HepG2 (cell line): ENCODE measurements around the gene PRUNE1. TPM values are rescaled to one million over a fixed set of nuclear protein-coding genes. Genes with fewer than 3 reads are reported as not detected.
A peak's percentile ranks its signal among the peaks of the same experiment; 100 is the strongest.

Experiments used
- ATAC-seq: fragments of 200-7000 bp; cut with Tn5 transposase; 3 replicates; pipeline ENCODE4 v1.9.1; 2020; ENCODE audit warnings: mild to moderate bottlenecking, moderate library complexity
- BruUV-seq: library from RNA; stranded (reverse); fragments of 400-500 nt; replicated peaks from 2 replicates; lab custom pipeline; 2021; lab: Mats Ljungman, UMichigan
- CTCF ChIA-PET: fragments of 300-600 bp; formaldehyde crosslinking; extraction: SDS; loops from one replicate; lab custom pipeline; 2021; ENCODE audit warnings: low total read pairs, inconsistent platforms, low intra/inter-chr PET ratio; lab: Yijun Ruan, JAX
- POLR2A ChIA-PET: fragments of 350-600 bp; sonication (Branson Sonifier 250); formaldehyde crosslinking; loops from one replicate; lab custom pipeline; 2020; ENCODE audit warnings: antibody characterized with exemption, inconsistent platforms; lab: Yijun Ruan, JAX
- DNase-seq: peaks from one replicate; pipeline ENCODE4 v3.0.0-alpha.2; 2015; ENCODE audit warnings: low spot score
- FAIRE-seq: peaks from 3 replicates; lab custom pipeline; 2011; peaks lifted over from hg19 to GRCh38; lab: Jason Lieb, UNC
- H2AFZ ChIP-seq: one replicate; pipeline ENCODE4 v1.6.1; 2011; ENCODE audit warnings: low read length, inconsistent platforms
- H3K27ac ChIP-seq: fragments of 300-600 bp; 3 replicates; pipeline ENCODE4 v1.8.0; 2011; ENCODE audit warnings: mixed run types, mild to moderate bottlenecking, mixed read lengths, low read length, inconsistent platforms; ENCODE audit not compliant: insufficient read depth; ENCODE audit errors: extremely low read length
- H3K27me3 ChIP-seq, 2 experiments: fragments of 200-600 bp in 1 of 2; 2 replicates in 1 of 2; 3 replicates in 1 of 2; pipeline versions ENCODE4 v1.6.0 to v1.8.0; 2011; ENCODE audit warnings: low read length in 2 of 2, mild to moderate bottlenecking in 2 of 2, moderate library complexity in 2 of 2, inconsistent platforms in 1 of 2; ENCODE audit not compliant: insufficient read depth in 2 of 2, control insufficient read depth in 1 of 2
- H3K36me3 ChIP-seq, 2 experiments: fragments of 200-600 bp in 1 of 2; replicated peaks in 1 of 2; 2 replicates in 1 of 2; 3 replicates in 1 of 2; pipeline versions ENCODE4 v1.5.1 to v1.8.0; 2011; ENCODE audit warnings: low read length in 2 of 2, inconsistent platforms in 1 of 2; ENCODE audit not compliant: insufficient read depth in 2 of 2, control insufficient read depth in 1 of 2
- H3K4me1 ChIP-seq: 2 replicates; pipeline ENCODE4 v1.5.1; 2012; ENCODE audit warnings: low read length, inconsistent platforms; ENCODE audit not compliant: insufficient read depth
- H3K4me2 ChIP-seq: 2 replicates; pipeline ENCODE4 v1.6.0; 2011; ENCODE audit warnings: low read depth, low read length, inconsistent platforms
- H3K4me3 ChIP-seq, 3 experiments: fragments of 200-600 bp in 1 of 3; sonication (generic), shearing (Covaris generic) in 1 of 3; replicated peaks in 1 of 3; 2 replicates each; pipeline ENCODE4 v1.5.1; 2011 to 2016; ENCODE audit warnings: low read length in 3 of 3, inconsistent platforms in 2 of 3, low read depth in 2 of 3, mild to moderate bottlenecking in 2 of 3, control low read depth in 1 of 3, mixed read lengths in 1 of 3; ENCODE audit not compliant: insufficient read depth in 1 of 3
- H3K79me2 ChIP-seq: one replicate; pipeline ENCODE4 v1.6.1; 2011; ENCODE audit warnings: low read length, inconsistent platforms; ENCODE audit not compliant: insufficient read depth
- H3K9ac ChIP-seq: 2 replicates; pipeline ENCODE4 v1.6.0; 2011; ENCODE audit warnings: mild to moderate bottlenecking, low read depth, low read length, inconsistent platforms; ENCODE audit not compliant: insufficient read depth
- H3K9me3 ChIP-seq: 2 replicates; pipeline ENCODE4 v1.5.1; 2012; ENCODE audit warnings: mild to moderate bottlenecking, low read length
- H4K20me1 ChIP-seq: 2 replicates; pipeline ENCODE4 v1.6.0; 2011; ENCODE audit warnings: inconsistent platforms, mild to moderate bottlenecking, low read length, moderate library complexity; ENCODE audit not compliant: insufficient read depth
- CAMTA2 ChIP-seq: sonication (generic); formaldehyde crosslinking; IDR thresholded peaks from 2 replicates; pipeline ENCODE4 v1.4.0; 2020; ENCODE audit warnings: mild to moderate bottlenecking, missing genetic modification reagents, borderline replicate concordance
- ELF1 ChIP-seq: sonication (generic); formaldehyde crosslinking; IDR thresholded peaks from 2 replicates; pipeline ENCODE4 v1.4.0; 2020; ENCODE audit warnings: missing genetic modification reagents
- EP300 ChIP-seq, 3 experiments: sonication (generic) in 1 of 3; formaldehyde crosslinking in 1 of 3; IDR thresholded peaks; 2 replicates each; pipeline versions ENCODE4 v1.5.1 to v1.6.1; 2011 to 2020; ENCODE audit warnings: low read depth in 2 of 3, low read length in 2 of 3, borderline replicate concordance in 1 of 3, improper control_type of control experiment in 1 of 3, mild to moderate bottlenecking in 1 of 3, missing genetic modification reagents in 1 of 3, moderate library complexity in 1 of 3
- GFI1 ChIP-seq: sonication (generic); formaldehyde crosslinking; IDR thresholded peaks from 2 replicates; pipeline ENCODE4 v1.5.0; 2020; ENCODE audit warnings: missing genetic modification reagents, mild to moderate bottlenecking, borderline replicate concordance
- HOXA9 ChIP-seq: sonication (generic); formaldehyde crosslinking; IDR thresholded peaks from 2 replicates; pipeline ENCODE4 v1.8.1; 2022; ENCODE audit warnings: missing genetic modification reagents, mild to moderate bottlenecking, moderate library complexity, borderline replicate concordance
- ISL2 ChIP-seq: sonication (generic); formaldehyde crosslinking; IDR thresholded peaks from 2 replicates; pipeline ENCODE4 v1.5.0; 2020; ENCODE audit warnings: missing genetic modification reagents
- KDM5B ChIP-seq: sonication (generic); formaldehyde crosslinking; IDR thresholded peaks from 2 replicates; pipeline ENCODE4 v1.4.0; 2020; ENCODE audit warnings: missing genetic modification reagents, mild to moderate bottlenecking, borderline replicate concordance
- MXI1 ChIP-seq: IDR thresholded peaks from 3 replicates; pipeline ENCODE4 v1.6.1; 2012; ENCODE audit warnings: low read depth, low read length, inconsistent platforms, borderline replicate concordance
- PRPF4 ChIP-seq: fragments of 200-400 bp; formaldehyde crosslinking; IDR thresholded peaks from 2 replicates; pipeline ENCODE4 v1.6.1; 2016; ENCODE audit warnings: low read length, low read depth; ENCODE audit not compliant: poor library complexity, severe bottlenecking
- RCOR2 ChIP-seq: IDR thresholded peaks from 2 replicates; pipeline ENCODE4 v1.6.1; 2016; ENCODE audit warnings: missing biosample characterization, missing genetic modification reagents
- SCMH1 ChIP-seq: sonication (generic); formaldehyde crosslinking; IDR thresholded peaks from 2 replicates; pipeline ENCODE4 v1.9.0; 2021; ENCODE audit warnings: missing genetic modification reagents, mild to moderate bottlenecking, borderline replicate concordance
- SOX13 ChIP-seq, 3 experiments: fragments of 450-650 bp in 1 of 3; sonication (generic) in 1 of 3; formaldehyde crosslinking in 1 of 3; IDR thresholded peaks in 2 of 3; conservative IDR thresholded peaks in 1 of 3; 2 replicates each; pipeline versions ENCODE4 v1.5.0 to v1.6.1; 2016 to 2020; ENCODE audit warnings: antibody characterized with exemption in 1 of 3, mild to moderate bottlenecking in 1 of 3, missing compliant biosample characterization in 1 of 3, missing genetic modification reagents in 1 of 3, moderate library complexity in 1 of 3
- SP1 ChIP-seq, 2 experiments: fragments of 450-650 bp in 1 of 2; sonication (generic) in 1 of 2; formaldehyde crosslinking in 1 of 2; IDR thresholded peaks; 2 replicates each; pipeline versions ENCODE4 v1.4.0 to v1.6.1; 2016 to 2020; ENCODE audit warnings: missing genetic modification reagents in 1 of 2
- ZBTB25 ChIP-seq: IDR thresholded peaks from 2 replicates; pipeline ENCODE4 v1.6.1; 2018; ENCODE audit warnings: missing genetic modification reagents
- ZNF17 ChIP-seq: sonication (generic); formaldehyde crosslinking; IDR thresholded peaks from 2 replicates; pipeline ENCODE4 v1.5.0; 2020; ENCODE audit warnings: mild to moderate bottlenecking, missing genetic modification reagents
- ZNF619 ChIP-seq: sonication (generic); formaldehyde crosslinking; IDR thresholded peaks from 2 replicates; pipeline ENCODE4 v1.4.0; 2020; ENCODE audit warnings: mild to moderate bottlenecking, missing genetic modification reagents
- ZNF790 ChIP-seq: sonication (generic); formaldehyde crosslinking; IDR thresholded peaks from 2 replicates; pipeline ENCODE4 v1.8.0; 2022; ENCODE audit warnings: missing genetic modification reagents, mild to moderate bottlenecking, borderline replicate concordance
- WGBS: methylation state at CpG from one replicate; pipeline ENCODE4 v1.1.6; 2017; ENCODE audit warnings: low lambda C conversion rate; 5-methylcytosine and 5-hydroxymethylcytosine counted together
- in situ Hi-C: cut with HindIII; loops from 2 replicates; pipeline ENCODE4 v1.10.0; 2017; ENCODE audit warnings: low pct_unique_long_range_greater_than_20kb; ENCODE audit not compliant: extremely low pct_ligation_motif_present
- intact Hi-C: fragments of 100-400 bp; cut with micrococcal nuclease; formaldehyde crosslinking; loops from one replicate; pipeline ENCODE4 v1.10.0; 2022; ENCODE audit not compliant: unreplicated experiment
- polyA plus RNA-seq, 8 experiments: library from polyadenylated mRNA; depleted of rRNA in 3 of 8; stranded (reverse) in 7 of 8; unstranded in 1 of 8; fragments of >200 nt; fragmentation: Illumina TruSeq in 4 of 8; extraction: Trizol in 4 of 8; gene quantifications; 2 replicates each; pipeline versions ENCODE4 v1.2.1 to v1.2.3, GENCODE V29; 2011 to 2016; ENCODE audit warnings: low read depth in 4 of 8, missing spikeins in 1 of 8, mixed read lengths in 1 of 8; ENCODE audit not compliant: insufficient read depth in 1 of 8
- total RNA-seq, 5 experiments: library from RNA; depleted of rRNA; stranded (reverse); fragments of >200 nt; fragmentation: Illumina TruSeq; extraction: Trizol; gene quantifications; 2 replicates each; pipeline ENCODE4 v1.2.3, GENCODE V29; 2016; ENCODE audit warnings: low read depth in 1 of 5
- TF ChIP-seq, protein P1 (sequence below): IDR thresholded peaks from 2 replicates; pipeline ENCODE4 v1.6.1; 2016; ENCODE audit warnings: low read depth

PRUNE1 gene
- total and polyA plus RNA-seq, 2 of the 13 experiments (the other 11 are each of a cell fraction or from before 2014, with no cell fraction given) = 19.0 to 31.9 TPM

DNA sequence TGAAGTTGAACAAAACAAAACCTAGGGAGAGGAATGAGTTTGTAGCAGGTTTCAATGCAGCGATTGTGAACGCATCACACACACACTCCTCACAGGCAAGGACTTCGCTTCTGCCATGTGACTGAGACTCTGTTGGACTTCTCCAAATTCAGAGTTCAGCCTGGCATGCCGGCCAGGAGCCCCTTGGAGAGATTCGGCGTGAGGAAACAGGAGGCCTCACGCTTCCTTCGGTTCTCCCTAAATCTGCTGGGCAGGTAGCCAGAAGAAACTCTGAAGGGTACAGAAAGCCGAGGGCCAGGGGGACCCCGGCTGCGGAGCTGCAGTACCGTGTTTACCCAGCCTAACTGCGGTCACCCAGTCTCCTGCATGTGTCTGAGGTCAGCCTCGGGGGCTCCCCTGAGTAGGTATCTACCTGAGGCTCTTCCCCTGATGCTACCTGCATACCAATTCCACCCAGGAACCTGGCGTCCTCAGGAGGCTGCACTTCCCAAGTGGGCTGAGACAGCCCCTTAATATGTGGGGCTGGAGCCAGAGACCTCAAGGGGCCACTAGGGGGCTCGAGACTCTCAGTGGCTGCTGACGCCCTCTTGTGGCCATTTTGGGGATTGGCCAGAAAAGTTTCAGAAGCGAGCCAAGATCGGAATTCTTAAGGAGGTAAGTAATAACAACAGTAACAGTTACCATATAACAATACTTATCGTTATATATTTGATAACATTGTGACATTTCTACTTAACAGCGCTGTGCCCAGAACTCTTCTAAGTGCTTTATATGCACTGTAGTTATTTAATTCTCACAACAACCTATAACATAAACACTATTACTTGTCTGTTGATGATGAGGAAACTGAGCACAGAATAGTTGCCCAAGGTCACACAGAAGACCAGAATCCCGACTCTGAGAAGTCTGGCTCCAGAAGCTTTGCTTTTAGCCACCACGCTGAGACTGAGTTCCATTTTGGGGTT lies 28.9 kb upstream of the PRUNE1 start:
- peaks cover 8% of the 10 kb centered on the region for H3K79me2 ChIP-seq
- no TSS peak for BruUV-seq
- intact Hi-C loops (loop anchor here (2.0 kb wide), 1 partner anchor 103 kb away; the partner anchor contains the start of gene ARNT), in situ Hi-C loops (no loop called here)
- FAIRE-seq = peak; percentile 71
- H2AFZ ChIP-seq = peak overlapping the region; percentile 97
- CTCF ChIA-PET = interaction anchor here (0.6 to 3.9 kb wide), 17 partner anchors 8 to 80 kb away, joined by 3 to 24 read pairs (median 5); partner anchors contain the start of genes C1orf56, CDC42SE1, MINDY1 and PRUNE1
- H3K27me3 ChIP-seq = no peaks in the 10 kb centered on the region
- peak overlapping the region; percentile 38 for H3K27ac ChIP-seq
- H3K4me3 ChIP-seq = peak overlapping the region; percentile 46 to 73 (median 50)
- ATAC-seq = peak; percentile 16
- H3K4me2 ChIP-seq = peak overlapping the region; percentile 83
- H3K4me1 ChIP-seq = peaks cover 82% of the 10 kb centered on the region
- DNase-seq = peak; percentile 82
- peak overlapping the region; percentile 66 for H3K9ac ChIP-seq
- H4K20me1 ChIP-seq = no peaks in the 10 kb centered on the region
- H3K9me3 ChIP-seq = no peaks in the 10 kb centered on the region
- peaks cover 0 to 6% of the 10 kb centered on the region in 2 experiments; a peak in 1 of 5 replicates for H3K36me3 ChIP-seq
- POLR2A ChIA-PET = interaction anchor here (1.5 to 5.2 kb wide), 4 partner anchors 8 to 34 kb away, joined by 5 to 150 read pairs (median 82); partner anchors contain the start of gene MINDY1
- WGBS = 19% methylated on average over 14 of the region's 23 CpGs
- TF ChIP-seq ELF1 (0 out of 2 replicates have a peak, but pooled peaks have one; percentile 29), CAMTA2 (0 out of 2 replicates have a peak, but pooled peaks have one; percentile 17), MXI1 (peak; percentile 27; the same call in 1 of the 3 replicates), GFI1 (CRISPR knock-in tag) (peak; percentile 45; the same call in 1 of the 2 replicates), PRPF4 (no peak), ZNF17 (CRISPR knock-in tag) (no peak), SOX13 (IDR thresholded peaks at IDR 0.05) (no peak), SOX13 (CRISPR knock-in tag; conservative IDR thresholded peaks at IDR 0.05 in 1 of 2, IDR thresholded peaks at IDR 0.05 in 1 of 2) (peak in 1 of 2 experiments; percentile 17; a peak in 1 of 4 replicates), HOXA9 (CRISPR knock-in tag) (no peak), EP300 (IDR thresholded peaks at IDR 0.05; ENCODE audit: low read depth in 2 of 2, low read length in 2 of 2) (peak in 1 of 2 experiments; percentile 42; a peak in 1 of 4 replicates), EP300 (CRISPR knock-in tag; IDR thresholded peaks at IDR 0.05; ENCODE audit: borderline replicate concordance) (peak; percentile 22; the same call in 1 of the 2 replicates), RCOR2 (CRISPR knock-in tag) (0 out of 2 replicates have a peak, but pooled peaks have one; percentile 45), ZBTB25 (CRISPR knock-in tag) (0 out of 2 replicates have a peak, but pooled peaks have one; percentile 68), SCMH1 (no peak), ZNF619 (CRISPR knock-in tag) (no peak), KDM5B (CRISPR knock-in tag) (0 out of 2 replicates have a peak, but pooled peaks have one; percentile 14), ZNF790 (CRISPR knock-in tag) (no peak), ISL2 (peak; percentile 54; the same call in 1 of the 2 replicates), SP1 (IDR thresholded peaks at IDR 0.05) (no peak), SP1 (CRISPR knock-in tag; IDR thresholded peaks at IDR 0.05) (peak; percentile 38; the same call in 1 of the 2 replicates)
- TF ChIP-seq, protein P1, sequence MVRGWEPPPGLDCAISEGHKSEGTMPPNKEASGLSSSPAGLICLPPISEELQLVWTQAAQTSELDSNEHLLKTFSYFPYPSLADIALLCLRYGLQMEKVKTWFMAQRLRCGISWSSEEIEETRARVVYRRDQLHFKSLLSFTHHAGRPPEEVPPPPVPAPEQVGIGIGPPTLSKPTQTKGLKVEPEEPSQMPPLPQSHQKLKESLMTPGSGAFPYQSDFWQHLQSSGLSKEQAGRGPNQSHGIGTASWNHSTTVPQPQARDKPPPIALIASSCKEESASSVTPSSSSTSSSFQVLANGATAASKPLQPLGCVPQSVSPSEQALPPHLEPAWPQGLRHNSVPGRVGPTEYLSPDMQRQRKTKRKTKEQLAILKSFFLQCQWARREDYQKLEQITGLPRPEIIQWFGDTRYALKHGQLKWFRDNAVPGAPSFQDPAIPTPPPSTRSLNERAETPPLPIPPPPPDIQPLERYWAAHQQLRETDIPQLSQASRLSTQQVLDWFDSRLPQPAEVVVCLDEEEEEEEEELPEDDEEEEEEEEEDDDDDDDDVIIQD (CRISPR knock-in tag) = 0 out of 2 replicates have a peak, but pooled peaks have one; percentile 48
